Muscle of back (tissue), 11 donors: ENCODE measurements around the gene USP2. TPM values are rescaled to one million over a fixed set of nuclear protein-coding genes. Genes with fewer than 3 reads are reported as not detected.

ENCODE experiments used
- DNase-seq, 3 donors: peaks; one replicate each; pipeline versions ENCODE4 v3.0.0 to v3.0.0-alpha.2; 2013
- polyA plus RNA-seq, 10 donors: library from polyadenylated mRNA; unstranded; fragments of 120-200 nt; gene quantifications; one replicate each; pipeline ENCODE4 v1.2.1, GENCODE V29; 2013; ENCODE audit not compliant: insufficient read length in 10 of 10

Gene USP2
- polyA plus RNA-seq, 10 donors: 18.1 to 66.0 (median 44.8) TPM

DNA sequence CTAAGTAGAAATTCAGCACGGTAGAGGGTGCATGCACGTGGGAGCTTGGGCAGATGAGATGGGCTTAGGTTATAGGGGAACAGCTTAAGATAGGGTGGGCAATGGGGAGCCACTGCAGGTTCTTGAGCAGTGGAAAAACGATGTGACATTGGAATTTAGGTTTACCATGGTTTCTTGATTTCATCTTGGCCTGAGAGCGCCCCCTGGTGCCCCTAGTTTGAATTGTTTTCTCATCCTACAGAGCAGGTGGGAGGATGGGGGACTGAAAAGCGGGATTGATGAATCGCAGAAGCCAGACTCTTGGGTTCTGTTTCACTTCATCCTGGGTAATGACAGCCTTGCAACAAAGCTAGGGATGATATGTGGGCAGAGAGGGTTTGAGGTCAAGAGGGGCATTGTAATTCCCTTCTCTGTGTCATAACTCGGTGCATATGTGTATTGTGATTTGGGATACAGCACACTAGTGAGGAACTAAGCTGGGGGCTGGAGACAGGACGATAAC, 57.9 kb downstream of the USP2 start:
- peak; percentile 63 to 83 (median 80) for DNase-seq

DNA sequence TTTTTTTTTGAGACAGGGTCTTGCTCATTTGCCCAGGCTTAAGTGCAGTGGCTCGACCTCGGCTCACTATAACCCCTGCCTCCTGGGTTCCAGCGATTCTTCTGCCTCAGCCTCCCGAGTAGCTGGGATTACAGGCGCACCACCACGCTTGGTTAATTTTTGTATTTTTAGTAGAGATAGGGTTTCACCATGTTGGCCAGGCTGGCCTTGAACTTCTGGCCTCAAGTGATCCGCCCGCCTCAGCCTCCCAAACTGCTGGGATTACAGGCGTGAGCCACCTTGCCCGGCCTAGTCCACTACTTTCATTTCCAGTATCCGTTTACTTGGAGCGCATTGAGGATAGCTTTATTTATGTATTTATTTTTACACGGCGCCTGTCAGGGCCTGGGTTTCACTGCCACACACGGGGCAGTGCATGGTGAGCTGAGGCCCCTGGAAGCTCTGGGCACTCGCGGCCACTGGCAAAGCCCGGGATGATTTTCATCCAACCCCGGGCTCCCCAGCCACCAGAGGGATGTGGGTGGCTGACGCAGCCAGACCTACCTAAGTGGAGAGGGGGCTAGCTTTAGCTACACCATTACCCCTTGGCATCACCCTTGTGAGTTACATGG, 58.5 kb downstream of the USP2 start:
- DNase-seq: no peak

DNA sequence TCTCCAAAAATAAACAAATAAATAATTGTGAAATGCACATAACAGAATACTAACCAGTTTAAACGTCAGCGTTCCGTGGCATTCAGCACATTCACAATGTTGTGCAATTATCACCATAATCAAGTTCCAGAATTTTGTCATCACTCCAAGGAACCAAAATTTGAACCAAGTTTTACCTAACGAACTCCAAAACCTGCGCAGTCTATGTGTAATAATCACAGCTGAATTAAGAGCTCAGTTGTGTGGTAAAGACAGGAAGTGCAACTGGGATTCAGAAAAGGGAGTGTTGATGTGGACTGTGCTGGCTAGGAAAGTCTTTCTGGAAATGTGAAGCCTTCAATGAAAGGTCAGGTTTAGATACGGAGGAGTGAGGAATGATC, 59.1 kb downstream of the USP2 start:
- DNase-seq: no peak

DNA sequence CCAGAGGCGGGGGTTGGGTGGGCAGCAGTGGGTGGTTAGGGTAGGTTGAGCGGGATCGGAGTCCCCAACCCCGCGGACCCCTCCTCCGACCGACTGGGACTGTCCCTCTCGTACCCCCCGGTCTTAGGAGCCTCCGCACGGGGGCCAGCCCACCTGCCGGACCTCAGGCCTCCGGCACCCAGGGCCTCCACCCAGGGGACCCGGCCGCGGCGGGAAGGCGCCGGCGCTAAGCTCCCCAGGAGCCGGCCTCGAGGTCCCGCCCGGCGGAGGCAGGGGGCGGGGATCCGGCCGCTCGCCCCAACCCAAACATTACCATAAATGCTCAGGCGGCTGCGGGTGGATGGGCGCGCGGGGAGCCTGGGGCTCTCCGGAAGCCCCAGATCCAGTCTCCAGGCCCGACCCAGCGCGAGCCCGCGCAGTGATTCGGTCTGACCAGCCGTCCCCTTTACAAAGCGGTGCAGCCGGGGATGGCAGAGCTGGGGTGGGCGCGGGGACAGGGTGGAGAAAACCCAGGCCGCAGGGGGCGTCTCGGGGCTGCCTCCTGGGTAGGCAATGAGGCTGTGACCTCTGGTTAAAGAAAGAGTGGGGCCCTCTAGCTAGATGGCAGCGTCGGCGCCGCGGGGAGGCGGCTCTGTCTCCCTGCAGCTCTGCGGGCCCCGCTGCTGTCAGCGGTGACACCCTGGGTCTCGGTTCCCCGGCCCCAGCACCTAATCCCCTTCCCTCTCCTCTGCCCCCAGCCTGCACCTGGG, 60.5 kb downstream of the USP2 start:
- peak in 2 of 3 donors; percentile 60 to 84 for DNase-seq

DNA sequence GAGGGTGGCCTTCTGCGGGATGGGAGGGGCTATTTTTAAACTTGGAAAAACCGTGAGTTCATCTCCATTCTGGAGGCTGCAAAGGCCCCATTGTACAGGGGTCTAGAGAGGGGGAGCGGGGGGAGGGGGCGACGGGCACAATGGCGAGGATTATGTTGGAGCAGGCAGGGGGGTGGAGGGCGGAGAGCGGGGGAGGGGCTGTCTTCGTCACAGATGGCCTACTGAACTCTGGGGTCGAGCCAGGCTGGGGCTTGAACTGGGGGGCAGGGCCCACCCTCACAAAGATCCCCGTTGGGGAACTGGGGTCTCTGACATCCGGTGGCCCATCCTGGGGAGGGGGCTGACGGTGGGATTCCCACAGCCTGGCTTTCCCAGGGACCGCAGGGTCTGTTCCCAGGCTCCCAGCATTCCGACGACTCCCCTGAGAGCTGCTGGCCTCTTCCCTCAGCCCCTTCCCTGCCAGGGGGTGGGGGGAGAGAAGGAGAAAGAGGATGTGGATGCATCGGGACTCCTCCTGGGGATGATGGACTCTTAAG, 61.2 kb downstream of the USP2 start:
- peak in 1 of 3 donors; percentile 59 for DNase-seq

DNA sequence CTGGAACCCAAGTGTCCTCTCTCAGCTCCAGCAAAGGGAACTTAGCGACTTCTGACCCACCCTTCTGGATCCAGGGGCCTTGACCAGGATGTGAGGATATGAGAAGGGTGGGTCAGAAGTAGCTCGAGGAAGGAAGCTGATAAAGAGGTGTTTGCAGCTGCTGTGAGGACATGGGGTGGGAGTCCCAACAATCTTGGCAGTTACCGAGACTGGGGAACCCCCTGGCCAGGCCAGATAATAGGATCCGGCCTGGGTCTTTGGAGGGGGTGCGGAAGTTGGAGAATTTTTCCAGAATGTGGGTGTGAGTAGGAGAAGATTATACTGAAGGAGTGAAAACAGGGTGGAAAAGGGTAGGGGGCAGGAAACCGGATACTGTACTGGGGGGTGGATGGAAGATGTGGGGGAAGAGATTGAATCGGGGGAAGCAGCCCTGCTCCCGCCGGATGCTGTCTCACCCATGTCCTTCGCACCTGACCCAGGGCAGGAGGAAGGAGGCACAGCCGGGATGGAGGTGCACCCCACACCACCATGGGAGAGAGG, 61.7 kb downstream of the USP2 start:
- peak in 1 of 3 donors; percentile 59 for DNase-seq

DNA sequence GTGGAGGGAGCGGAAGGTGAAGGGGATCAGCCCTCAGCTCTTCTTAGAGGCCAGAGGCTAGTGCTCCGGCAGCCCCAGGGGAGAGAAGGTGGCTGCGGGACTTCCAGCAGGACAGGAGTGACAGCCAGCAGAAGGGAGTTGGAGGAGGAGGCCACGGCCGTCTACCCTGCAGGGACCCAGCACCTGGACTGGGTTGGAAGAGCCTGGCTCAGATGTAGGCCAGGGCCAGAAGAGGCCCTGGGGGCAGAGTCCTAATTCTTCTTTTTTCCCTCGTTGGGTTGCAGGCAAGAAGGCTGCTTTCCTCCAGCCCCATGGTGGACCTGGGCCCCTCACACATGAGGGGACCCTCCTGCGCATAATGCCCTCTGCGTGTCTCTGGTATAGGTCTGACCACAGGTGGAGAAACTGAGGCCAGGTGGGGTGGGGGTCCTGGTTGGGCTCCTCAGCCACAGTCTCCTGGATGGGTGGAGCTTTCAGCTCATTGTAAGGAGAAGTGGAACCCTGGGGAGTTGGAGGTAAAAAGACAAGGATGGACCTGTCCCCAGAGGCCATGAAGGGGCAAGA, 62.3 kb downstream of the USP2 start:
- no peak for DNase-seq

DNA sequence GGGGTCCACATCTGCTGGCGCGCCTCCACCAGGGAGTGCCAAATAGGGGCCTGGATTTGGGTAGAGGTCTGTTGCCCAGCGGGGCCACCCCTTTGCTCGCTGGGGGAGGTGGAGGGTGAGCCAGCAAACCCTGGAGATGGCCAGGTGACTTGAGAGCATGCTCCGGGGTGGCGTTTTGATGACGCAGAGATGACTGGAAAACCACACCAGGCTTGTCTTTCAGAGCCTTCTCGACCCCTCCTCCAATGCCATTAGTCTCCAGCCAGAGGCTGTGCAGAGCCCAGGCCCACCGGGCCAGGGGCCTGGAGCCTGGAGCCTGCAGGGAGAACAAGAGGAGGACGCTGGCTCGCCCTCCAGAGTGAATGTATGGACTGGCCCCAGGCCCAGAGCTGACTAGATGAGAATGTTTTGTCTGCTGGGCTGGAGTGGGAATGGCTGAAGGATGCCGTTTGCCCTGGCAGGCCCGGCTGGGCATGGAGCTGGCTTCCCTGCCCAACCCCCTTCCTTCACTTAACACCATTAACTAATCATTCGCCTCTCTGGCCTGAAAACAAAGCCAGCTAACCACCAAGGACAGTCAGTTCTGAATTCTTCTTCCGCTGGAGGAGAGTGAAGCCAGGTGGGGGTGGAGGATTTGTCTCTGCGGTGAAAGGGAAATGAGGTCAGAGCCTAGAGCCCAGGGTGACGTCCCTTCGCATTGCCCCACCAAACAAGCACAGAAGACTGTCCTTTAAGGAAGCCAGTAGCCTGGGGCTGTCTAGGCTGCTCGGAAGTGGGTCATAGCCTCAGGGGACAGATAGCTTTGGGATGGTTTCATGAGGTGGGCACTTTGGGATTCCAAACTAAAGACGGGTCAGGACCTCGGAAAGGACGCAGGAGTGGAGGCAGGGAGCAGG, 63.0 kb downstream of the USP2 start:
- DNase-seq: peak in 1 of 3 donors; percentile 81

DNA sequence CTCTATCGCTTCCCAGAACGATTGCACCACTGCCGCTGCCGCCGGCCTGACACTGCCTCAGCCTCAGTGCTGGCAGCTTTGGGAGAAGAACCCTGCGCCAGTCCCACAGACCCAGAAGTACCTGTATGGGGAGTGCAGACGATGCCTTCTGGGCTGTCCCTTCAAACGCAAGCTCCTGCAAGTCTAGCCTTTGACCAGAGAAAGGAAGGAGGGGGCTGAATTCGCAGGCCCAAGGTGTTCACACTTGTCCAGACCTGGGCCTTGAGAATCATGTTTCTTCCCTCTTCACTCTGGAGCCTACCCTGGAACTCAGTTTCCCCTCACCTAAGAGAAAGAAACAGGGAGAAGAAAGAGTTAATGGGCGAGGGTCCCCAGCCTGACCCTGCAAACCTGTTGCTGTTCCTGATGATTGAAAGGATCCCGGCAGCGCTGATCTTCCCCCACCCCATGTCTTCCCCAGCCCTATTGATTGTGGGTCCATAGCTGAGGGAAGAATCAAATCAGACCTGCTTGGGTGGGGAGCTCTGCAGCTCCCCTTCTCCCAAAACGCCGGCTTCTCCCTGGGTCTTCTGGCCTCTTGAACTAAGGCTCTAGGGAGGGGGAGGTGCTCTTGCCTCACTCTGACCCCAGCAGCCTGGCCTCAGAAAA, 63.8 kb downstream of the USP2 start:
- DNase-seq: no peak

DNA sequence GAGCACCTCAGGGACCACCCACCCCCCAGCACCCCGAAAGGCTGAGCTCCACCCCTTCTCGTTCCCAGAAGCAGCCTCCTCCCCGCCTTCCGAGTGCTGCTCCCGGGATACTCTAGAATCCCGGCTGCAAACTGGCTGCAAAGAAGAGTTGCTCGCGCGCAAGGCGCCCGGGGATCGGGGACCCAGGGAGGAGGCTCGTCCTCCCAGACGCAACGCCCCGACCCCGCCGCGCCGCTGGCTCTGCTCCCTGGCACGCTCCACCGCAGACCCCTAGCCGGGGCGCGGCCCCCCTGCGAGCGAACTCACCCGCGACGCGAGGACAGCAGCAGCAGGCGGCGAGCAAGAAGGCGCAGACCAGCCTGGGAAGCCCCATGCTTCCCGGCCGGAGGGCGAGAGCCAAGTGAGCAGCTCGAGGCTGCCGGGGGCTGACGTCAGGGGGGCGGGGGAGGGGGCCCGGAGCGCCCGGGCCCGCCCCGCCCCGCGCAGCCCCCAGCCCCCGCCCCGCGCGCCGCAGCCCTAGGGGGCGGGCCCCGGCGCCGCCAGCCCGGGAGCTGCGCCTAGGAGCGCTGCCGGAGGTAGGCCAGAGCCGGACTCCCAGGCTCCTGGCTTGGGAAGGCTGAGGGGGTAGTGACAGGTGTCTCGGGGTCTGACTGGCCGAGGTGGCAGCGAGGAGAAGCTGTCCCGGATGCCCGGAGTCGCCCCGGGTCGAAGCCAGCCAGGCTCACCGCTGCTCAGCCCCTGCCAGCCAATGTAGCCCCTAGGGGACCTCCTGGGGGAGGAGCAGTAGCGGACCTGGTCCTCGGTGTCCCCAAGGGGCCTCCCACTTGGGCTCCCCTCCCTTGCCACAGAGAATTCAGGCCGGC, 64.5 kb downstream of the USP2 start, which contains the start of gene MCAM:
Gene MCAM, minus strand, starts transcription at position 402 of the 863 bp plus-strand sequence. Its CDS starts 29 bp downstream, at position 373.
- DNase-seq: peak in 2 of 3 donors; percentile 68 to 85

DNA sequence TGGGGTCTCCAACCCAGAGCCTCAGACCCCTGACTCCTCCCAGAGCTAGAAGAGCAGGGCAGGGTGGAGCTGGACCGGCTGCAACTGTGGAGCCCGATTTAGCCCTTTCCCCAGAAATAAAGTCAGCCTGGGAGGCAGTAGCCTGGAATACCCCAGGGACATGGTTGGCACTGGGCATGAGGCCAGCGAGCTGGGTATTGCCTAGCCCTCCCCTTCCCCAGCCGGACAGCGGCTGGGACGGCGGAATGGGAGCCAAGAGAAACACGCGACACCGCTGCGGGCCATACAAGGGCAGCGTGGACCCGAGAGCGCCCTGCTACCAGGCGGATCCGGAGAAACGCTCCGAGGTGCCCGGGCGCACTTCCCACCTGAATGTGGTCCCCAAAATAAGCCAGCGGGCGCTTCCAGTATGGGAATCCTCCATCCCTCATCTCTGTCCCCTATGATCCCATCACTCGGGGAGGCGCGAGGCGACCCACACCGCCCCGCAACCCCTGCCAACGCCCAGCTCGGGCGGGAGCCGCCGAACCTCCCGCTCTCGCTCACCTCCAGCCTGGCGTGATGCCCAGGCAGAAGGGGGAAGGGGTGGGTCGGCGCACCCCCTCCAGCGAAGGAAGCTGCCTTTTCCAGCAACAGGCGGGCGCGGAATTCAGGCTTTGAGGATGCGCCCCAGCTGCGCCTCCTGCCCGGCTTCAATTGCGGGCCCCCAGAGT, 65.3 kb downstream of the USP2 start:
- peak in 2 of 3 donors; percentile 63 to 73 for DNase-seq

DNA sequence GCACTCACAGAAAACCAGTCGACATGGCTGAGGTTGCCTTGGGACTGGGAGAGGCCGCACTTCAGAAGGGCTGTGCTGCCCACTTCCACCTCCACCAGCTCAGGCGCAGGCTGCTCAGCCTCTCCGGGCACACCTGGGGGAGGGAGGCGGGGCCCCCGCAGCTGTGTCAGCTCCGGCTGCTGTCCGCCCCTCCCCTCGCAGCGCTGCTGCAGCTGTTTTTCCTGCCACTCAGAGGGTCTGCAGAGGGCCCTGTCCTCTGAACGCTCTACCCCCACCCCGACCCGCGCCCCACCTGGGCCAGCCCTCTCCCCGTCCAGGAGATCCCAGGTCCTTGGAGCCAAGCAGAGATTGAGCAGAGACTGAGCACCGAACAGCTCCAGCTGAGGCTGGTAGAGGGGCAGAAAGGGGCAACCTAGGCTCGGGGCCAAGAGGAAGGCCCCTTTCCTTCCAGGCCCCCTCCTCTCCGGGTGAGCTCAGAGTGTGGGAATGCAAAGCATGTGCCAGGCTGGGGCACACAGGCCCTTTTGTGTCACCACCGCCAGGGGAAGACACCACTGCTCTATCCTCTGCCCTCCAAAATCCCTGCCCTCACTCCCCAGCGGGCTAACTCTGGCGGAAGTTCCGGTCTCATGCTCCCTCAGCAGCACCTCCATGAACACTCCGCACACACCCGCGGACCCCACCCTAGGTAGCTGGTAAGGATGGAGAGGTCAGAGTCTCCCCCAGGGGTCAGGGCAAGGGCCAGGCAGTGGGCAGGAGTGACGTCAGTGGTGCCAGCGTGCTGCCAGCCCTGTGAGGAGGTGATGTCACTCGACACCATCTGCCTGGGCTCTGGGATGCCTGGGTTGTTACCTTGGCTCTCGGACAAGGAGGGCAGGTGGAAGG, 66.1 kb downstream of the USP2 start:
- DNase-seq: peak; percentile 55 to 80 (median 59)

DNA sequence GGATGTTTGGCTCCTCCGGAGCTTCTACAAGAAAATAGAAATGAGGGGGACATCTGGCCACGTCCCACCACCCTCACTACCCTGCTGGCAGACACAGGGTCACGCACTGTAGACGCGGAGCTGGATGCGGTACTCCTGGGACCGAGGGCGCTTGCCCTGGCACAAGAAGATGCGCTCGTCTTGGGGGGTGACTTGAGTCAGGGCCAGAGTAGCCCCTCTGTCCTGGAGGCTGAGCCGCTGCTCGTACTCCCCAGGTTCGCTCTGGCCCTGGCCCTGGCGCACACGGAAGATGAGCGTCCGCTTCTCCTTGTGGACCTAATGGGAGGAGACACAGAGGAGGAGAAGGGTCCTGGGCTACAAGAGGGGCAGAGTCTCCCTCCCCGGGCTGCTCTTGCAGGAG, 66.8 kb downstream of the USP2 start:
- no peak for DNase-seq

DNA sequence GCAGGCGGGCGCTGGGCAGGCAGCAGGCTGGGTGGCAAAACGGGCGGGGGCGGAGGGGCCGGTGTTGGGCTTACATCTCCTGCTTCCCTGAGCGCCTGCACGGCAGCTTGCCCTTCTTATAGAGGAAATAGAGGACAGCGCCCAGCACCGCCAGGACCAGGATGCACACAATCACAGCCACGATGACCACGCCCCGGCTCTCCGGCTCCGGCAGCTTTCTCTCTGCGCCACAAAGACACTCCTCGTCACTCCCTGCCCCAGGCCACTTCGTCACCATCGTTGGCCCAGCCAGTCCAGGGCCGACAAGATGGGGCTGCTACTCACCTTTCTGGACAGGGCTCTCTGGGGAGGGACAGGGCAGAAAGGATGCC, 70.8 kb downstream of the USP2 start:
- DNase-seq: no peak

DNA sequence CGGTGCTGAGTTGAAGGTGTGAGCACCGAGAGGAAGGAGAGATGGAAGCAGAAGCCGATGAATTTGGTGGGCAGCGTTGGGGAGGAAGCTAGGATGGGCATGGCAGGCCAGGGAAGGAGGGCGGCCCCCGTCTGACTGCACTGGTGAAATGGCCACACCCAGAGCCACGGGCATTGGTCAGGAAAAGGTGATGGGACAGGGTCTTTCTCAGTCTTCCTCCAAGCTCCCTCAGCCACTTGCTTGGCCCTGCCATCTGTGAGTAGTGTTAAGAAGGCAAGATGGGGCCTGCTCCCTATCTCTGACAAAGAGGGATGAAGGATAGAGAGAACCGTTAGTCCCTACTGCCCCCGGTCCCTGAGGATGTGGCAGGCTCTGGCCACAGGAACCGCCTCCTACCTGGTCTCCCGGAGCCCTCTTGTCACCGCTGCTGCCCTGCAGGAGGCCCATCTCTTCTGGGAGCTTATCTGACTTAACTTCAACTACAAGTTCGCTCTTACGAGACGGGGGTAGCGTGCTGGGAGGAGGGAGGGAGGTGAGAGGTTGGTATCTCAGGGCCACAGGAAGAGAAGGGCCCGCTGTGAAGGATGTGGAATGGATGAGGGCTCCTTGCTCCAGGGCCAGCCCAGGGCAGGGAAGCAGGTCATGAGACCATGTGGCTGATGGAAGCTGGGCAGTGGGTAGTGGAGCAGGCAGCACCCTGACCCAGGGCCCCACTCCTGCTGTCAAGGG, 71.4 kb downstream of the USP2 start:
- no peak for DNase-seq

DNA sequence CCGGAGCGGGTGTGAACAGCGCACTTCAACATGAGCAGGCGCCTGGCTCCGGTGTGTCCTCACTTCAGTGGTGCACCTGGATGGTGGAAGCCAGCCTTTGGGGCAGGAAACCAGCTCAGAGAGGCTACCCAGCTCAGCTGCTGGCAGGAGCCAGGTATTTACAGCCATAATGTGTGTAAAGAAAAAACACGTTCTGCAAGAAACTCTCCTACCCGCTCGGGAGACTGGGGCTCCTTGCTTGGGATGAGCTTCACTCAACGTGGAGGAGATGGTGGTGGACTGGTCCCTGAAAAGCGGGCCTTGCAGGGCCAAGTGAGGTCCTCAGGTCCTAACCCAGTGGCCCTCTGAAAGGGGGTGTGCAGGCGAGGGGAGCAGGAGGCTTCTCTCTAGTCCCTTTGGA, 72.1 kb downstream of the USP2 start:
- no peak for DNase-seq

DNA sequence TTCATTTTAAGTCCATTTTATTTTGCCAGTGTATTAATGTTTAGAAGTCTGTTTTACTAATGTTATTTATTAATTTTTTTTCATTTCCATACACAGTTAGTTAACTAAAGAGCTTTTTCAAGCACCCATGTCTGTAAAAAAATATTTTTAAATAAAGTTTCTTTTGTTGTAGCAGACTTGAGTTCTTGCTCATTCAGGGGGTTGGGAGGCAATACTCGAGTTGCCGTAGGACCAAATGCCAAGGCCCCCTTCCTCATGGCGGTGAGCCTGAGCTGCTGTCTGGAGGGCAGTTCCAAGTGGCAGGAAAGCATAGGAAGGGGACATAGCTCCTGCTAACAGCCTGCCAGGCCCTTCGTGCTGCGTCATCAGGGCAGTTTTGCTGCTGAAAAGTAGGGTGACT, 73.5 kb downstream of the USP2 start:
- DNase-seq: no peak
